Endodermal cell (in vitro differentiated cells): ENCODE data around the gene SDR9C7. TPM values are rescaled to one million over a fixed set of nuclear protein-coding genes. Genes with fewer than 3 reads are reported as not detected.
A peak's percentile ranks its signal among the peaks of the same experiment; 100 is the strongest.

Experiments used
- DNase-seq: peaks from one replicate; pipeline ENCODE4 v3.0.0-alpha.2; 2017
- H3K27ac ChIP-seq: 2 replicates; pipeline ENCODE4 v1.5.1; 2013; ENCODE audit warnings: mild to moderate bottlenecking, low read depth, low read length, moderate library complexity
- H3K27me3 ChIP-seq: 2 replicates; pipeline ENCODE4 v1.6.1; 2013; ENCODE audit warnings: mild to moderate bottlenecking, low read length, moderate library complexity; ENCODE audit not compliant: insufficient read depth, control insufficient read depth, poor library complexity, severe bottlenecking
- H3K36me3 ChIP-seq: 2 replicates; pipeline ENCODE4 v1.7.0; 2013; ENCODE audit warnings: mild to moderate bottlenecking, low read length, moderate library complexity; ENCODE audit not compliant: control insufficient read depth, insufficient read depth
- H3K4me1 ChIP-seq: one replicate; pipeline ENCODE4 v1.7.0; 2013; ENCODE audit warnings: low read length; ENCODE audit not compliant: control insufficient read depth, insufficient read depth
- H3K4me3 ChIP-seq: 2 replicates; pipeline ENCODE4 v1.5.1; 2013; ENCODE audit warnings: mild to moderate bottlenecking, low read length, moderate library complexity
- H3K9ac ChIP-seq: 2 replicates; pipeline ENCODE4 v1.6.1; 2013; ENCODE audit warnings: mild to moderate bottlenecking, low read length, moderate library complexity; ENCODE audit not compliant: poor library complexity, severe bottlenecking; ENCODE audit errors: extremely low read depth
- H3K9me3 ChIP-seq: 2 replicates; pipeline ENCODE4 v1.6.1; 2013; ENCODE audit warnings: mild to moderate bottlenecking, low read length, moderate library complexity; ENCODE audit not compliant: control insufficient read depth
- H3K27ac Mint-ChIP-seq: 2 replicates; pipeline ENCODE4 v1.8.0; 2020; ENCODE audit warnings: mixed read lengths
- H3K27me3 Mint-ChIP-seq: 2 replicates; pipeline ENCODE4 v1.8.0; 2021; ENCODE audit warnings: mild to moderate bottlenecking, mixed read lengths; ENCODE audit not compliant: insufficient read depth
- H3K36me3 Mint-ChIP-seq: 2 replicates; pipeline ENCODE4 v1.8.0; 2020; ENCODE audit warnings: low read depth, mixed read lengths
- H3K4me1 Mint-ChIP-seq: 2 replicates; pipeline ENCODE4 v1.8.0; 2020; ENCODE audit warnings: mixed read lengths
- H3K4me3 Mint-ChIP-seq: 2 replicates; pipeline ENCODE4 v1.8.0; 2020; ENCODE audit warnings: mild to moderate bottlenecking, moderate library complexity, mixed read lengths
- H3K9me3 Mint-ChIP-seq: 2 replicates; pipeline ENCODE4 v1.8.0; 2020; ENCODE audit warnings: mild to moderate bottlenecking, mixed read lengths
- WGBS, 2 experiments: methylation state at CpG; one replicate each; pipeline versions ENCODE4 v1.1.5 to v1.1.7; 2013; ENCODE audit warnings: missing lambda C conversion rate in 2 of 2, mixed read lengths in 1 of 2; ENCODE audit not compliant: insufficient coverage in 1 of 2, insufficient read length in 1 of 2; 5-methylcytosine and 5-hydroxymethylcytosine counted together
- total RNA-seq, 2 donors: library from RNA; stranded (reverse); fragmentation: NEBNext Ultra II Directional in 1 of 2; extraction: Animal tissue kit (Norgen Biotek cat#: 25700) in 1 of 2; gene quantifications; 2 replicates in 1 of 2; 3 replicates in 1 of 2; pipeline ENCODE4 v1.2.1, GENCODE V29; 2021
- TF ChIP-seq, protein P1 (sequence below): fragments of 200-600 bp; sonication (generic); conservative IDR thresholded peaks from 2 replicates; pipeline ENCODE4 v1.5.0; 2021; ENCODE audit warnings: antibody characterized with exemption, mild to moderate bottlenecking

Gene SDR9C7
- total RNA-seq, 2 donors from 2014 or later = not detected

DNA sequence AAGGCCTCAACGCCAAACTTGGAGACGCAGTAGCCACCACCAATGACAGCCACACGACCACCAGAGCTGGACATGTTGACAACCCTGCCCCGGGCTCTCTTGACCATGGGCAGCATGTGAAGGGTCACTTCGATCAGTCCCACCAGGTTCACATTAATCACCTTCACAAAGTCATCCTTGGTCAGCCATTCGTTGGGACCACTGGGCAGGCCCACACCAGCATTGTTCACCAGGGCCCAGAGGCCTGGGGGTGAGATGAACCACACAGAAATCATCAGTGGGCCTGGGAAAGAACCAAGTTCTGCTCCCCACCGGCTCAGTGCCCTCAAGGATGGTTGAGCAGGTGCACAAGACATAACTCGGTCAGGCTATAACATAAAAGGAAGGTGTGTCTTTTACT lies 4.0 kb downstream of the SDR9C7 start:
- peaks cover 42% of the 10 kb centered on the region for H3K4me1 Mint-ChIP-seq
- Histone ChIP-seq H3K9me3 (peaks cover 8% of the 10 kb centered on the region), H3K27ac (no peak overlapping the region), H3K36me3 (no peaks in the 10 kb centered on the region), H3K4me3 (no peak overlapping the region), H3K4me1 (no peaks in the 10 kb centered on the region), H3K9ac (no peak overlapping the region), H3K27me3 (no peaks in the 10 kb centered on the region)
- H3K27ac Mint-ChIP-seq = no peak overlapping the region
- WGBS, 2 experiments = 92 to 100% methylated on average over 3 to 8 of the region's 8 CpGs
- no peak for DNase-seq
- no peak overlapping the region for H3K4me3 Mint-ChIP-seq
- H3K9me3 Mint-ChIP-seq = peaks cover 3% of the 10 kb centered on the region
- TF ChIP-seq, protein P1, sequence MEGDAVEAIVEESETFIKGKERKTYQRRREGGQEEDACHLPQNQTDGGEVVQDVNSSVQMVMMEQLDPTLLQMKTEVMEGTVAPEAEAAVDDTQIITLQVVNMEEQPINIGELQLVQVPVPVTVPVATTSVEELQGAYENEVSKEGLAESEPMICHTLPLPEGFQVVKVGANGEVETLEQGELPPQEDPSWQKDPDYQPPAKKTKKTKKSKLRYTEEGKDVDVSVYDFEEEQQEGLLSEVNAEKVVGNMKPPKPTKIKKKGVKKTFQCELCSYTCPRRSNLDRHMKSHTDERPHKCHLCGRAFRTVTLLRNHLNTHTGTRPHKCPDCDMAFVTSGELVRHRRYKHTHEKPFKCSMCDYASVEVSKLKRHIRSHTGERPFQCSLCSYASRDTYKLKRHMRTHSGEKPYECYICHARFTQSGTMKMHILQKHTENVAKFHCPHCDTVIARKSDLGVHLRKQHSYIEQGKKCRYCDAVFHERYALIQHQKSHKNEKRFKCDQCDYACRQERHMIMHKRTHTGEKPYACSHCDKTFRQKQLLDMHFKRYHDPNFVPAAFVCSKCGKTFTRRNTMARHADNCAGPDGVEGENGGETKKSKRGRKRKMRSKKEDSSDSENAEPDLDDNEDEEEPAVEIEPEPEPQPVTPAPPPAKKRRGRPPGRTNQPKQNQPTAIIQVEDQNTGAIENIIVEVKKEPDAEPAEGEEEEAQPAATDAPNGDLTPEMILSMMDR = no peak
- H3K36me3 Mint-ChIP-seq = no peaks in the 10 kb centered on the region
- H3K27me3 Mint-ChIP-seq = peaks cover 5% of the 10 kb centered on the region

DNA sequence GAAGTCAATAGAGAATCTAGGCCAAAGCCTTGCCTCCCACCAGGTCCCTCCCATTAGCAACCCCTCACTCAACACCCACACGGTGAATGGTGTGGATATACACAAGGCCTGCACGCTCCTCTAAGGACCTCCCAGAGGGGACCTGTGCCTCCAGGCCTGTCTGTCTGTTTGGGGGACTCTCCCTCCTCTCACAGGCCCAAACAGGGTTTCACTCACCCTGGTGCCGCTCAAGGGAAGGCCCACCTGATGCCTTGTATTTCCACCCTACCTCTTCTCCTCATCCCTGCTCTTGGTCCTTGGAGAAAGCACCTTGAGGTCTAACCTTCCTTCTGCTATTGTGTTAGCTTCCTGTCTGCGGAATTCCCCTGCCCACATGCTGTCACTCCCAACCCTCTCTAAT lies 4.4 kb downstream of the SDR9C7 start:
- DNase-seq = no peak
- H3K27ac ChIP-seq = no peak overlapping the region
- Mint-ChIP-seq H3K27ac (no peak overlapping the region), H3K27me3 (peaks cover 2% of the 10 kb centered on the region), H3K4me3 (no peak overlapping the region), H3K9me3 (peaks cover 3% of the 10 kb centered on the region), H3K36me3 (no peaks in the 10 kb centered on the region), H3K4me1 (peaks cover 42% of the 10 kb centered on the region)
- no peaks in the 10 kb centered on the region for H3K27me3 ChIP-seq
- no peak overlapping the region for H3K4me3 ChIP-seq
- no peaks in the 10 kb centered on the region for H3K4me1 ChIP-seq
- H3K9ac ChIP-seq = no peak overlapping the region
- TF ChIP-seq, protein P1 = no peak
- peaks cover 8% of the 10 kb centered on the region for H3K9me3 ChIP-seq
- H3K36me3 ChIP-seq = no peaks in the 10 kb centered on the region
- 95 to 100% methylated on average over 2 to 4 of the region's 4 CpGs for WGBS, 2 experiments

DNA sequence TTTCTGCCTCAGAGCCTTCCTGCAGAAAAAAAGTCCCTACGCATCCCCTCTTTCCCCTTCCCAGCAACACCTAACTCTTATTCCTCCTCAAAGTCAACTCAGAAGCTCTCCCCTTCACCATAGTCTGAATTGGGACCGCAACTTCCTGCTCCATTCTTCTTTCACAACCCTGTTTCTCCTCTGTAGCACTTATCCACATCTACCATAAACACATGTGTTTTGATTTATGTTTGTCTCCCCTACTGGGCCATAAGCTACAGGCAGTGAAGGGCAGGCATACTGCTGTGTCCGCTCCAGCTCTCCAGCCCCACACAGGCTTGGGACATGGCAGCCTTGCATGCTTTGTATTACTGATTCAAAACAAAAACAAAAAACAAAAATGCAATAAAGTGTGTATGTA lies 5.9 kb downstream of the SDR9C7 start:
- H3K36me3 Mint-ChIP-seq = no peaks in the 10 kb centered on the region
- peaks cover 8% of the 10 kb centered on the region for H3K9me3 ChIP-seq
- DNase-seq = peak; percentile 50
- H3K4me1 ChIP-seq = no peaks in the 10 kb centered on the region
- H3K27ac ChIP-seq = no peak overlapping the region
- H3K4me3 Mint-ChIP-seq = no peak overlapping the region
- H3K27me3 ChIP-seq = no peaks in the 10 kb centered on the region
- no peak overlapping the region for H3K9ac ChIP-seq
- no peaks in the 10 kb centered on the region for H3K36me3 ChIP-seq
- H3K4me1 Mint-ChIP-seq = peaks cover 42% of the 10 kb centered on the region
- H3K9me3 Mint-ChIP-seq = peaks cover 3% of the 10 kb centered on the region
- TF ChIP-seq, protein P1 = no peak
- H3K27me3 Mint-ChIP-seq = no peaks in the 10 kb centered on the region
- H3K4me3 ChIP-seq = no peak overlapping the region
- no peak overlapping the region for H3K27ac Mint-ChIP-seq
- WGBS, 2 experiments = 71 to 100% methylated on average over 1 to 3 of the region's 3 CpGs
